Calu3 (cell line): Measurements from ENCODE around the gene CHPF. TPM values are rescaled to one million over a fixed set of nuclear protein-coding genes. Genes with fewer than 3 reads are reported as not detected.
A peak's percentile ranks its signal among the peaks of the same experiment; 100 is the strongest.

Experiments used
- BruUV-seq: library from RNA; stranded (reverse); fragments of 400-500 nt; replicated peaks from 2 replicates; lab custom pipeline; 2021; lab: Mats Ljungman, UMichigan
- CTCF ChIA-PET: fragments of 300-600 bp; sonication (Branson Sonifier 250); formaldehyde crosslinking; loops from one replicate; lab custom pipeline; 2022; ENCODE audit warnings: antibody characterized with exemption; lab: Charles Lee
- DNase-seq: peaks from one replicate; pipeline ENCODE4 v3.0.0; 2022
- H3K27ac Mint-ChIP-seq: one replicate; pipeline ENCODE4 v1.8.0; 2022; ENCODE audit warnings: mixed read lengths; ENCODE audit not compliant: unreplicated experiment
- H3K27me3 Mint-ChIP-seq: one replicate; pipeline ENCODE4 v1.8.0; 2022; ENCODE audit warnings: mixed read lengths; ENCODE audit not compliant: unreplicated experiment
- H3K36me3 Mint-ChIP-seq: one replicate; pipeline ENCODE4 v1.8.0; 2022; ENCODE audit warnings: mild to moderate bottlenecking, moderate library complexity, mixed read lengths; ENCODE audit not compliant: insufficient read depth, unreplicated experiment
- H3K4me1 Mint-ChIP-seq: one replicate; pipeline ENCODE4 v1.8.0; 2022; ENCODE audit warnings: mild to moderate bottlenecking, low read depth, mixed read lengths; ENCODE audit not compliant: unreplicated experiment
- H3K4me3 Mint-ChIP-seq: one replicate; pipeline ENCODE4 v1.8.0; 2022; ENCODE audit warnings: mild to moderate bottlenecking, low read depth, moderate library complexity, mixed read lengths; ENCODE audit not compliant: unreplicated experiment
- H3K9me3 Mint-ChIP-seq: one replicate; pipeline ENCODE4 v1.8.0; 2022; ENCODE audit warnings: low read depth, mixed read lengths; ENCODE audit not compliant: unreplicated experiment
- intact Hi-C: fragments of 100-400 bp; cut with micrococcal nuclease; formaldehyde crosslinking; loops from one replicate; pipeline ENCODE4 v1.10.0; 2022; ENCODE audit not compliant: unreplicated experiment
- total RNA-seq: library from RNA; stranded (reverse); gene quantifications from 2 replicates; pipeline ENCODE4 v1.2.3, GENCODE V29; 2022
- TF ChIP-seq, protein P1 (sequence below): fragments of 200-600 bp; IDR thresholded peaks from one replicate; pipeline ENCODE4 v1.8.0; 2022; ENCODE audit warnings: antibody characterized with exemption; ENCODE audit not compliant: unreplicated experiment

CHPF gene
- total RNA-seq, 1 experiment from 2014 or later: 141 TPM

DNA sequence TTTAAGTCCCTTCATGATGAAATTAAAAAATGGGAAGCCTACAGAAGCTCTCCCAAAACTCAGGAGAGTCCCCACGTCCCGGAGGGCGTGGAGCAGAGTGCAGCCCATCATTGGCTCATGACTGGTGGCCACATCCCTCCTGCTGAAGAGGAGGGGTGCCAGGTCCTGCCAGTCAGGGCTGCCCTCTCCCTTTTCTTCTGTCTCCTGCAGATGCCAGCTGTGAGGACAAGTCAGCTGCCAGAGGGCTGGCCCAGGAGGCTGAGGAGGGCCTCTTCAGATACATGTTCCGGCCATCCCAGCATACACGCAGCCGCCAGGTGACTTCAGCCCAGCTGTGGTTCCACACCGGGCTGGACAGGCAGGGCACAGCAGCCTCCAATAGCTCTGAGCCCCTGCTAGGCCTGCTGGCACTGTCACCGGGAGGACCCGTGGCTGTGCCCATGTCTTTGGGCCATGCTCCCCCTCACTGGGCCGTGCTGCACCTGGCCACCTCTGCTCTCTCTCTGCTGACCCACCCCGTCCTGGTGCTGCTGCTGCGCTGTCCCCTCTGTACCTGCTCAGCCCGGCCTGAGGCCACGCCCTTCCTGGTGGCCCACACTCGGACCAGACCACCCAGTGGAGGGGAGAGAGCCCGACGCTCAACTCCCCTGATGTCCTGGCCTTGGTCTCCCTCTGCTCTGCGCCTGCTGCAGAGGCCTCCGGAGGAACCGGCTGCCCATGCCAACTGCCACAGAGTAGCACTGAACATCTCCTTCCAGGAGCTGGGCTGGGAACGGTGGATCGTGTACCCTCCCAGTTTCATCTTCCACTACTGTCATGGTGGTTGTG lies 31.1 kb upstream of the CHPF start:
- H3K27ac Mint-ChIP-seq: no peak overlapping the region
- peaks cover 21% of the 10 kb centered on the region for H3K4me1 Mint-ChIP-seq
- no TSS peak for BruUV-seq
- H3K36me3 Mint-ChIP-seq: peaks cover 38% of the 10 kb centered on the region
- no peak overlapping the region for H3K4me3 Mint-ChIP-seq
- no peaks in the 10 kb centered on the region for H3K9me3 Mint-ChIP-seq
- TF ChIP-seq, protein P1, sequence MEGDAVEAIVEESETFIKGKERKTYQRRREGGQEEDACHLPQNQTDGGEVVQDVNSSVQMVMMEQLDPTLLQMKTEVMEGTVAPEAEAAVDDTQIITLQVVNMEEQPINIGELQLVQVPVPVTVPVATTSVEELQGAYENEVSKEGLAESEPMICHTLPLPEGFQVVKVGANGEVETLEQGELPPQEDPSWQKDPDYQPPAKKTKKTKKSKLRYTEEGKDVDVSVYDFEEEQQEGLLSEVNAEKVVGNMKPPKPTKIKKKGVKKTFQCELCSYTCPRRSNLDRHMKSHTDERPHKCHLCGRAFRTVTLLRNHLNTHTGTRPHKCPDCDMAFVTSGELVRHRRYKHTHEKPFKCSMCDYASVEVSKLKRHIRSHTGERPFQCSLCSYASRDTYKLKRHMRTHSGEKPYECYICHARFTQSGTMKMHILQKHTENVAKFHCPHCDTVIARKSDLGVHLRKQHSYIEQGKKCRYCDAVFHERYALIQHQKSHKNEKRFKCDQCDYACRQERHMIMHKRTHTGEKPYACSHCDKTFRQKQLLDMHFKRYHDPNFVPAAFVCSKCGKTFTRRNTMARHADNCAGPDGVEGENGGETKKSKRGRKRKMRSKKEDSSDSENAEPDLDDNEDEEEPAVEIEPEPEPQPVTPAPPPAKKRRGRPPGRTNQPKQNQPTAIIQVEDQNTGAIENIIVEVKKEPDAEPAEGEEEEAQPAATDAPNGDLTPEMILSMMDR: no peak
- DNase-seq: no peak
- peaks cover 8% of the 10 kb centered on the region for H3K27me3 Mint-ChIP-seq
- CTCF ChIA-PET: interaction anchor here (1.0 kb wide), 1 partner anchor 19 kb away, joined by 5 read pairs; no protein-coding TSS in a partner anchor
- intact Hi-C loops: no loop called here

DNA sequence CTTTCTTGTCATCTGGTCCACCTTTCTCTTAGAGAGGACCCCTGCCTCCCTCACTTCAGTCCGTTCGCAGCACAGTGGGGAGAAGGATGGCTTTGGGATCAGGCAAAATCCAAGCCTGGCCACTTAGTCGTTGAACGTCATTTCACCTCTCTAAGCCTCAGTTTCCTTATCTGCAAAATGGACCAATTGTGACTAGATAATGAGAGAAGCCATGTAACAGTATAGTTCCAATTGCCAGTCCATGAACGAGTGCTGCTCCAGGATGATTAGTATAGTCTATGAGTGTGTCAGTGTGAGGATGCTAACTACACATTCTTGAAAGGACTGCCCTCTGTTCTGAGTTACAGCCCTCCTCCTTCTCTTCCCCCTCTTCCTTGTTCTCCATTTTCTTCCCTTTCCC lies 29.6 kb upstream of the CHPF start:
- H3K27ac Mint-ChIP-seq: no peak overlapping the region
- intact Hi-C loops: no loop called here
- peaks cover 41% of the 10 kb centered on the region for H3K36me3 Mint-ChIP-seq
- DNase-seq: no peak
- TF ChIP-seq, protein P1: no peak
- BruUV-seq: no TSS peak
- no peaks in the 10 kb centered on the region for H3K9me3 Mint-ChIP-seq
- no peak overlapping the region for H3K4me3 Mint-ChIP-seq
- H3K27me3 Mint-ChIP-seq: peaks cover 8% of the 10 kb centered on the region
- H3K4me1 Mint-ChIP-seq: peaks cover 21% of the 10 kb centered on the region
- CTCF ChIA-PET: no interaction called here

DNA sequence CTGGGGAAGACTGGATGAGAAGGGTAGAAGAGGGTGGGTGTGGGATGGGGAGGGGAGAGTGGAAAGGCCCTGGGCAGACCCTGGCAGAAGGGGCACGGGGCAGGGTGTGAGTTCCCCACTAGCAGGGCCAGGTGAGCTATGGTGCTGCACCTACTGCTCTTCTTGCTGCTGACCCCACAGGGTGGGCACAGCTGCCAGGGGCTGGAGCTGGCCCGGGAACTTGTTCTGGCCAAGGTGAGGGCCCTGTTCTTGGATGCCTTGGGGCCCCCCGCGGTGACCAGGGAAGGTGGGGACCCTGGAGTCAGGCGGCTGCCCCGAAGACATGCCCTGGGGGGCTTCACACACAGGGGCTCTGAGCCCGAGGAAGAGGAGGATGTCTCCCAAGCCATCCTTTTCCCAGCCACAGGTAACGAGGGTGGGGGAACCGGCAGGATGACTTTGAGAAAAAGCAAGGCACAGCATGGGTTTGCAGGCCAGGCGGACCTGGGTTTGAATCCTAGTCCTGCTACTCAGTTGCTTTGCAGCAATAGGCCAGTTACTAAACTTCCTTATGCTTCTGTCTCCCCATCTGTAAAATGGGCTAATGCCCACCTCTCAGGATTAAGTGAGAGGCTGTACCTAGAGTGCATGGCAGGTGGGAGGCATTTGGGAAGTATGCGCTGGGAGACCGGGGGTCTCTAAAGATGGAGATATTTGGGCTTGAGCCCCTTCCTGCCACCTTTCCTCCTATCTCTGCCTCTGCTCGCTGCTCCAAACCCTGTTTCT lies 28.8 kb upstream of the CHPF start, which contains the start of gene INHA:
Gene INHA (plus strand): TSS at position 74 of the 765 bp plus-strand sequence. CDS start 65 bp downstream, at position 139.
- DNase-seq: no peak
- peaks cover 45% of the 10 kb centered on the region for H3K36me3 Mint-ChIP-seq
- CTCF ChIA-PET: no interaction called here
- TF ChIP-seq, protein P1: no peak
- no peaks in the 10 kb centered on the region for H3K9me3 Mint-ChIP-seq
- peaks cover 8% of the 10 kb centered on the region for H3K27me3 Mint-ChIP-seq
- peak within 1 kb of the TSS; percentile 16 for H3K27ac Mint-ChIP-seq
- H3K4me1 Mint-ChIP-seq: peaks cover 19% of the 10 kb centered on the region
- no TSS peak for BruUV-seq
- peak within 1 kb of the TSS; percentile 51 for H3K4me3 Mint-ChIP-seq
- intact Hi-C loops: no loop called here

- TF ChIP-seq, protein P1: no peak
- CTCF ChIA-PET: interaction anchor here (0.8 to 1.5 kb wide), 4 partner anchors 11 to 30 kb away, joined by 3 to 6 read pairs (median 4); no protein-coding TSS in a partner anchor
- BruUV-seq: no TSS peak
- intact Hi-C loops: no loop called here
- Mint-ChIP-seq H3K36me3 (peaks cover 37% of the 10 kb centered on the region), H3K27me3 (peaks cover 8% of the 10 kb centered on the region), H3K4me3 (peak within 1 kb of the TSS; percentile 51), H3K4me1 (peaks cover 11% of the 10 kb centered on the region), H3K27ac (peak within 1 kb of the TSS; percentile 16), H3K9me3 (no peaks in the 10 kb centered on the region)
- peak; percentile 79 for DNase-seq
Measured at GRCh38 chr2:219571311-219572236, 28.0 kb upstream of the CHPF start, which contains the start of gene OBSL1. TSS of gene OBSL1 (minus strand) at chr2:219571539. CDS start at chr2:219571232, 307 bp downstream.
